GM12872 (cell line): ENCODE results near the gene MAMLD1.
A peak's percentile ranks its signal among the peaks of the same experiment; 100 is the strongest.

Experiments
- TF ChIP-seq, protein P1 (sequence below): IDR thresholded peaks from 3 replicates; pipeline ENCODE4 v1.5.1; 2011; ENCODE audit warnings: low read depth, mild to moderate bottlenecking, low read length, moderate library complexity; ENCODE audit not compliant: insufficient read depth

Gene MAMLD1

DNA sequence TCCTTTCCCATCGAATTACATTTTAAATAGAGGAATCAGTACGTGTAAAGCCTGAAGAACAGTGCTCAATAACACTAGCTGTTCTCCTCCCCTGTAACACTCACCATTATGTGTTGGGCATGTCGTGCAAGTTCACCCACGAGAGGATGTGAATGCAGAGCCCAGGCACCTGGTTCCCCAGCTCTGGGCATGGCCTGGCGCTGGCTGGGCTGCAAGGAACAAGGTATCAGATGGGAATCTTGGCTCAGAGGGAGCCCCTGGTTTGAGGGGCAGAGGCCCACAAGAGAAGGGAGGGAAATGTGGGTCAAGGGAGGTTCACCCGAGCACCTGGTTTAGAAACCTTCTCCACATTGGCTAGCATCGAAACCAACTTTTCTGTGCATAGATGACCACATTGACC is 163.6 kb downstream of the MAMLD1 start:
- TF ChIP-seq, protein P1, sequence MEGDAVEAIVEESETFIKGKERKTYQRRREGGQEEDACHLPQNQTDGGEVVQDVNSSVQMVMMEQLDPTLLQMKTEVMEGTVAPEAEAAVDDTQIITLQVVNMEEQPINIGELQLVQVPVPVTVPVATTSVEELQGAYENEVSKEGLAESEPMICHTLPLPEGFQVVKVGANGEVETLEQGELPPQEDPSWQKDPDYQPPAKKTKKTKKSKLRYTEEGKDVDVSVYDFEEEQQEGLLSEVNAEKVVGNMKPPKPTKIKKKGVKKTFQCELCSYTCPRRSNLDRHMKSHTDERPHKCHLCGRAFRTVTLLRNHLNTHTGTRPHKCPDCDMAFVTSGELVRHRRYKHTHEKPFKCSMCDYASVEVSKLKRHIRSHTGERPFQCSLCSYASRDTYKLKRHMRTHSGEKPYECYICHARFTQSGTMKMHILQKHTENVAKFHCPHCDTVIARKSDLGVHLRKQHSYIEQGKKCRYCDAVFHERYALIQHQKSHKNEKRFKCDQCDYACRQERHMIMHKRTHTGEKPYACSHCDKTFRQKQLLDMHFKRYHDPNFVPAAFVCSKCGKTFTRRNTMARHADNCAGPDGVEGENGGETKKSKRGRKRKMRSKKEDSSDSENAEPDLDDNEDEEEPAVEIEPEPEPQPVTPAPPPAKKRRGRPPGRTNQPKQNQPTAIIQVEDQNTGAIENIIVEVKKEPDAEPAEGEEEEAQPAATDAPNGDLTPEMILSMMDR, result no peak

DNA sequence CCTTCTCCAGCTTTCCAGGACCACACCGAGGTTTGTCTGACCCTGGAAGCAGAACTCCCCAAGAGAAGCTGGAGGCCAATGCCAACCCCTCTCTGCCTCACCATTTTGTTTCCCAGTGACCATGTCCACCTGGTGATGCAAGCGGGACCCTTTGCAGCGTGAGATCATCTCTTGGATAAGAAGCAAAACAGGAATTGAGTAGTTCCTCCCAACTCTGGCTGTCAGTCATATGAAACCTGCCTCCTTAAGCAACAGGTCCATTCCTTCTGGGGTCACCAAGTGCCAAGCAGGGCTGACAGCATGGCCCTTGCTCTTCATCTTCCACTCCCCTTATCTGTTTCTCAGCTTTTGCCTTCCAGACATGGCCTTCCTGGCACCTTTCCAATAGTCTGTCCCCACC is 164.0 kb downstream of the MAMLD1 start:
- TF ChIP-seq, protein P1, result no peak

DNA sequence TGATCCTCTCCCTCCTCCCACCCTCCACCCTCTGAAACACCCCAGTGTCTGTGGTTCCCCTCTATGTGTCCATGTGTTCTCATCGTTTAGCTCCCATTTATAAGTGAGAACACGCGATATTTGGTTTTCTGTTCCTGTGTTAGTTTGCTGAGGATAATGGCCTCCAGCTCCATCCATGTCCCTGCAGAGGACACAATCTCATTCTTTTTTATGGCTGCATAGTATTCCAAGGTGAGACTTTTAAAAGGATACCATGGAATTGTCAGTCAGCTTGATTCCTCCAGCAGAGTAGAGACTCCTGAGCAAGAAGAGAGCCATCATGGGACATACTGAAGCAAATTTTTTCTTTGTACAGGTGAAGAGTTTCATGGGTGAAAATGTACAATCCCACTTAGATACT is 166.5 kb downstream of the MAMLD1 start:
- TF ChIP-seq, protein P1, result no peak

DNA sequence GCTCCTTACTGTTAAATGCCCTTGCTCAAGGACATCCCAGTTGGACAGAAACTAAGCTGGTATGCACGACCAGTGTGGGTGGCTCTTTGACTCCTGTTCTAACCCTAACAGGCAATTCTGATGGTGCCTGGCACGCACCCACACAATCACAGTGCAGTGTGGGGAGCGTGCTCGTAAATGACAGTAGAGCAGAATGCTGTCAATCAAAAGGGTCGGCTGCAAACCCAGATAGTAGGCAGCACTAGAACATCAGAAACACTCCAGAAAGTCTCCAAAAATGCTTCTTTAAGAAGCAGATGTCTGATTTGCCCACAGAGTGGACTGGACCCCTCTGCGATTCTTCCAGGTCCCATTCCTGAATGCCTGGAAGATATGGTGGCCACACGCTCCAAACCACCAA is 167.7 kb downstream of the MAMLD1 start:
- TF ChIP-seq, protein P1, result no peak

DNA sequence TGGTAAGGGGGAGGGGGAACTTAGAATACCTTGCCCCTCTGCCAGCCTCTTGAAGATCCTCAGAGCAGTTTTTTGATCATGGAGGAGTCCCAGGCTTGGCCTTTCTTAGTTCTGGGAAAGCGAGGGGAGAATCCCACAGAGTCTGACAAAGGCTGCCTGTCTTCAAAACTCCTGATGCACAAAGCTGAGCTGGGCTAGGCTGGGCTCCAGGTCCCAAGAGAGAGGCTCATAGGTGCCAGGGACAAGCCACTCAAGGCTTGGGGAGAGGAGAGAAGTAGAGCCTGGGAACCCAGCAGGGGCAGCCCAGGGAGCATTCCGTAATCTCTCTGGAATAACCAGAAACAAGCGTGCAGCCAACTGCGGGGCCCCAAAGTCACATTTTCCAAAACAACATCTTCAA is 168.3 kb downstream of the MAMLD1 start:
- TF ChIP-seq, protein P1, result no peak

DNA sequence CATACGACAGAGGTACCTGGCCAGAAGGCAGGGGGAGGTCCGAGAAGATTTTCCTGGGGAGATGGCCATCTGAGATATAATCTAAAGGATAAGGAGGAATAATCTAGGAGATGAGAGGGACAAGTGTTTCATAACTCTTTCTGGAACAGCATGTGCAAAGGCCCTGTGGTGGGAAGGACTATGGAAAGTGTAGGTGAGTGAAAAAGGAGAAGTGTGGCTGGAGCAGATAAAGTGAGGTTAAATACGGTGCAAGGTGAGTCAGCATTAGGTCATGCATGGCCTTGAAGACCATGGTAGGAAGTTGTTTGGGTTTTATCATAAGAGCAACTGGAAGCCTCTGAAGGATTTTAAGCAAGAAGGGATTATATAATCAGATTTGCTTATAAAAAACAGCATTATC is 170.7 kb downstream of the MAMLD1 start:
- TF ChIP-seq, protein P1, result no peak

DNA sequence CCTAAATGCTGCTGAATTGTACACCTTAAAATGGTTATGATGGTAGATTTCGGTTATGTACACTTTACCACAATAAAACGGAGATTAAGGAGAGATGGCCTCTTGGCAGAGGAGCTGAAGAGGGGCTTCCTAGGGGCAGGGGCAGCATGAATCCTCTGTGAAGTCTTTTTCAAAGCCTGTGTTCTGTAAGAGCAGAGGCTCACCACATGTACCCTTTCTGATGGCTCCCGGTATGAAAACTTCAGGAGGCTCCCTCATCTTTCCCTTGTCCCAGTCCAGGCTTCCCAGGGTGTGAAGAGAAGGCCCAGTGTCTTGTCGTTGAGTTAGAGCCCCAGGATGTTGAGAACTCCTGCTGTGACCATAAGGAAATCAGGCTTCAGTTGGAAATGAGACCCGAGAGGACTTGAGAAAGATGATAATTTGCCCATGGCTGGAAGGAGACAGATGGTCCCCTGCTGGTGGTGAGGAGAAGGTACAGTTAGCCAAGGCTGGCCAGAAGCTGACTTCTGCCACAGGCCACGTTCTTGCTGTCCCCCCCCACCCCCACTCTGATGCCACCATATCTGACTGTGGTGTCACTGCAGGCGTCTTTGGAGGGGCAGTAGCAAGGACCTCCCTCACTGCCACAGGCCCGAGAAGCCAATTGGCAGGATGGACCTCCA is 173.5 kb downstream of the MAMLD1 start:
- TF ChIP-seq, protein P1, result peak; percentile 44; the same call in 2 of the 3 replicates
